Stimulated activated CD8-positive, alpha-beta memory T cell treated with anti-CD3 and anti-CD28 coated beads, Interleukin-4, amount 100 ng/mL, for 4 hours (primary cell): ENCODE data around the gene DZIP1.

Experiments used
- DNase-seq, 2 donors: peaks; one replicate each; pipeline ENCODE4 v3.0.0-alpha.2; 2020; ENCODE audit warnings: low read depth in 2 of 2, low spot score in 1 of 2

DZIP1 gene

DNA sequence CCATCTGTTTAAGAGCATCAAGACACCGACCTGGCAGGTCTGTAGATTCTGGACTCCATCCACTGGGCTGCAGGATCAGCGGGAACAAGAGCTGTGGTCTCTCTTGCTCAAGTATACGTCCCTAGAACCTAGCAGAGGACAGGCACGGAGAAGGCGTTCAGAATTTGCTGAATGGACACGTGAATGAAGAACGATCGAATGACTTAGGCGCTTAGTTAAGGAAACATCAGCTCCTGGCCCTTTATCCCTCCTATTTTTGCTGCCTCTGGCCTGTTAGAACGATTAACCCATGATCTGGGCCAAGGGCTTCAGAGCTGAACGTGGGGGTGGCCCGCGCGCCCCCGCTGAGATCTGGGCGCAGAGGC lies 953 bp downstream of the DZIP1 start:
- DNase-seq: no peak

DNA sequence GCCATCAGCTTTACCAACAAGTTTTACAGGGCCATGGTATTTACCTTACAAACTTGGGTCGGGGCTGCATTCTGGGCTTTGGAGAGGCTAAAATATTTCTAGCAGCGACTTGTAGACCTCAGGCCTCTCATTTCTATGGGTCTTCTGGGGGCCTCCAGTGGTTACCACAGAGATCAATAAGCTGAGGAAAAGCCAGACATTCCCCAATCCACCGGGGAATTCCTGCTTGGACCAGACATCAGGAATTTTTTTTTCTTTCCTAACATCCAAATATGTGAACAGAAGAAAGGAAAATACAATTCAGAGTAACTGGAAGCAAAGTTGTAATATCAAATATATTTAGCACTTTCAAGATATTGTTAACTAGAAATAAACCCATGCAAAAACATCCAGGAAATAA lies 1.5 kb downstream of the DZIP1 start:
- DNase-seq: no peak

DNA sequence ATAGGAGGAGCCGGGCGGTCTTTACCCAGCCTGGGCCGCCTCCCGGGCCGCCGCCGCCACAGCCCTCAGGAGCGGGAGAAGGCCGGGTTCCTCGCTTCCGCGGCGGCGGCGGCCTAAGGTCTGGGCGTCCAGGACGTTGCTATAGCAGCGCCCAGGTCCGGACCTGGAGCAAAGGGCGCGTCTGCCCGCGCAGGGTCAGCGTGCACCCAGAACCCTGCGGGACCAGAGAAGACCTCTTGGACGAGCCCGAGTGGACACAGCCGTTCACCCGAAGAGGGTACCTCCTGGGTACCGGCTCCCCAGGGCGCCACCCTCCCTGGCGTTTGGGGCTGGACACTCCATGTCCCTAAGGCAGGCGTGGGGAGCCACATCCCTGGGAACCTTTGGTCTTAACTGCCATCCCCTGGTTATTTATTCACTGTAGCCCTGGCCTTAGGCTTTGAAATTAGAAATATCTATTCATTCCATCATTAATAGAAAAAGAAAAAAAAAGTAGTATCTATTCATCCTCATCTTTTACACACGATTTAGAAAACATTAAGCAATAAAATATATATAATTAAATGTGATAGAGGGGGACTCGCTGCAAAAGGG lies 2.4 kb downstream of the DZIP1 start:
- DNase-seq: no peak

DNA sequence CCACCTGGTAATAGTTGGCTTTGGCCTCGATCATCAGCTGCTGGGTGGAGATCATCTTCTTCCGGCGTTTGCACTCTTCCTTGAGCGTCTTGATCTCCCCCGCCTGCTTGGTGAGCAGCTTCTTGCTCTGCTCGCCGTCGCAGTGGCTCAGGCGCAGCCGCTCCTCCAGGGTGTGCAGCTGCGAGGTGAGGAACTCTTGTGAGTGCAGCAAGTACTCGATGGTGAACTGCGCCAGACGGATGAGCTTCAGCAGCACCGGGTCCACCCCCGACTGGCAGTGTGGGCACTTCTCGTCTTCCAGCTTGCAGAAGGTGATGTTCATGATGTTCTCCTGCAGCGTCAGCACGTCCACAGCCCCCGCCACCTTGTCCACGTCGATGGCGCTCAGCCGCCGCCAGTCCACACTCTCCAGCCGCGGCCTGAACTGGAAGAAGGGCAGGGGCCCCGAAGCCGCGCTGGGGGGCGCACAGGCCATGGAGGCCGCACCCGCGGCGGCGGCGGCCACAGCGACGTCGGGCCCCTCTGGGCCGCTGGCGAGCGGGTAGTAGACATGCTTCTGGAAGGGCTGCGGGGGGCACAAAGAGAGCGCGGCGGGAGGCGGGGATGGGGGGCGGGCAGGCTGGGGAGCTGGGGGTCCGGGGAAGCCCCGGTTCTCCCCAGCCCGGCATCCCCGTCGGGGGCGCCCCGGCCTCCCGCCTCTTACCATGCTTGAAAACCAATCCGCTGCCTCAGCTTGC lies 3.0 kb downstream of the DZIP1 start:
- no peak for DNase-seq

DNA sequence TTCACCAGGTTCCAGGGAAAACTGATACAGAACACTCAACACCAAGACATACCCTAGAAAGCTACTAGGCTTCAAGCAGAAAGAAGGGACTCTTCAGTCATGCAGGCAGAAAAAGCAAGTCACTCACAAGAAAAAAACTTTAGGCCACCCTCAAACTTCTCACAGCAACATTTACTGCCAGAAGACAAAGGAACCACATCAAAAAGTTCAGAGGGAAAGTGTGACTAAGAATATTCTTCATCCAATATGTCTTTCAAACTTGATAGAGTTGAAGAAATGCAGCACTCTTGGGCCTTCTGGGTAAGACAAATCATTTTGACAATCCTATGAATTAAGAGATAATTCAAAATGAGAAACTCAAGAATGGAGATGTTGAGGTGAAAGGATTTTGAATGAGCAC lies 7.7 kb downstream of the DZIP1 start:
- no peak for DNase-seq

DNA sequence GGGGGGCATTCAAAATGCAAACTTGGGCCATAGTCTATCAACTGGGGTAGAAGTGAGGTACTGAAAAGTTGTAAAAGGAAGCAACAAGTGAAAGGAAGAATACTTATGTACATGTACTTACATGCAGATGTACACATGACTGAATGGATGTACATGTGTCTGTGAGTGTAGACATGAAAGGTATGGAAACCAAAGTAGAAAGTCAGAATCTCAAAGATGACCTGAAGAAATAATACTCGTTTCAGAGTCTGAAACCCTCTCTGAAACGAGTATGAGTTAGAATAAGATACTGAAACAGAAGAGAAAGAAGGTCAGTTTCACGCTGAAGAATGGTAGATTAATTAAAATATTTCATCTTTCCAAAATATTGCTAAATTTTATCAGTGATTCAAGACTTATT lies 13.9 kb downstream of the DZIP1 start:
- no peak for DNase-seq

DNA sequence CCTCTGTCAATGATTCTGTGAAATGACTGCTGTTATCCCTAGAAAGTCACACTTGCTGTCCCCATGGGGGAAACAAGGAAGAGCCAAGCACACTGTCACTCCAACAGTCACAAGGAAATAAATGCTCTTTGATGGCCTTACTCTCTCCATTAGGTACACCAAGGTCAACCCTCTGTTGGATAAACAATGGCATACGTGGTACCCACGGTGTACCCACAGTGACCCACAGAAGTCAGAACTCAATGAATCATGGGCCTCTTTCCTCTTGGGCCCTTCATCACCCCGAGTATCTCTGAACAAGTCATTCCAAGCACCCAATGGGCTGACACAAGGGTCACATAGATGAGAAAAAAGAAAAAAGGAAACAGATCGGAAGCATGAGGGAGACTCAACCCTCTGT lies 15.4 kb downstream of the DZIP1 start:
- DNase-seq: no peak

DNA sequence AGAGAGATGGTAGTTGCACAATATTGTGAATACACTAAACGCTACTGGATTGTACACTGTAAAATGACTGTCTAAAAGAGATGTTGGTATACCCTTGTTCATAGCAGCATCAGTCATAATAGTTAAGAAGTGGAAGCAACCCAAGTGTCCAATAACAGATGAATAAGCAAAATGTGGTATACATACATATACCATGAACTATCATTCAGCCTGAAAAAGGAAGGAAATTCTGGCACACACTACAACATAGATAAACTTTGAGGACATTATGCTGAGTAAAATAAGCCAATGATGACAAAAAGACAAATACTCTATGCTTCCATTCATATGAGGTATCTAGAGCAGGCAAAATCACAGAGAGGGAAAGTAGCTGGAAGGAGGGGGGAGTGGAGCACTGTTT lies 16.0 kb downstream of the DZIP1 start:
- DNase-seq: no peak

DNA sequence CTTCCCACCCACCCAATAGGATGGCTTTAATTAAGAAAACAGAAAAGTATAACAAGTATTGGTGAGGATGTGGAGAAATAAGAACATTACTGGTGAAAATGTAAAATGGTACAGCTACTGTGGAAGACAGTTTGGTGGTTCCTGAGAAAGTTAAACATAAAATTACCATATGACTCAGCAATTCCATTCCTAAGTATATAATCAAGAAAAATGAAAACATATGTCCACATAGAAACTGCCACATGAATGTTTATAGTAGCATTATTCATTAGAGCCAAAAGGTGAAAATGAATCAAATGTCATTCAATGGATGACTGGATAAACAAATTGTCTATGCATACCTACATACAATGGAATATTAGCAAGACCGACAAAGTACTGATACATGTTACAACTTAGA lies 16.9 kb downstream of the DZIP1 start:
- DNase-seq: no peak

DNA sequence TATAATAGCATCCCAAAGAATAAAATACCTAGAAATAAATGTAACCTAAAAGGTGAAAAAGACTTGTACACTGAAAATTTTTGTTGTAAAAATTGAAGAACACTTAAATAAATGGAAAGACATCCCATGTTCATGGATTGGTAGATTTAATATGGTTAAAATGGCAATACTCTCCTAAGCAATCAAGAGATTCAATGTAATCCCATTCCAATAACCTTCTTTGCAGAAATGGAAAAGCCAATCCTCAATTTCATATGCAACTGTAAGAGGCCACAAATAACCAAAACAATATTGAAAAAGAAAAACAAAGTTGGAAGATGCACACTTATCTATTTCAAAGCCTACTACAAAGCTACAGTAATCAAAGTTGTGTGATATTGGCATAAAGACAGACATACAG lies 17.7 kb downstream of the DZIP1 start:
- DNase-seq: no peak

DNA sequence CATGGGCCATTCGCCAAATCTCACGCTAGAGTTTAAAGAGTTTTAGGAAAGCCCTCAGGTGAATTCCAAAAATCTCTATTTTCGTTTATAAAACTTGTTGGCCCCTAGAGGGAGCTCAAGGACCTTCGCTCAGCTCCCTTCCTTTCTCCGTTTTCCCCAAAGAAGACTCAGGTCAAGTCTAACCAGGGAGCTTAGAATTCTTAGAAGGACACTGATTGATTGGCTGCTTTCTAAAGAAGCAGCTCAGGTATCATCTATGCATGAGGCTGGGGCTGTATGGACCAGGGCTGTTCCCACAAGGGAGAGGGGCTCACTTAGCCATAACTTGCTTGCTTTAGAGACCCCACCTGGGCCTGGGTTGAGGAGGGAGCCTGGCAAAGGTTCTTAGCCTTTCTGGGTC lies 20.5 kb downstream of the DZIP1 start:
- DNase-seq: no peak

DNA sequence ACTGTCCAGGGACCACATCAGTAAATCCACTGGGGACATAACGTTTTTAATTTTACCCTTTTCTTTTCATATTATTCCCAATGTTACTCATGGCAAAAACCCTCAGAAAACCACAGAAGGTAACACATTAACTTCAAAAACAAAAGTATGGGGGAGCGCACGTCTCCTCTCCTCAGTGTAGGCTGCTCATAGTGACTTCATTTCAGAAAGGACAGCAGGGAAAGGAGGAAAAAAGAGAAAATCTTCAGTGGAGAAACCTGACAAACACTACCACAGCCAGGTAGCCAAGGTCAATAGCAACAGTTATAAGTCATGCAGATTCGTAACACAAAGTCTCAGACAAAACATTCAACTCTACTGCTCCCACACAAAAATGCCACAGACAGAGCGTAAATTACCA lies 21.4 kb downstream of the DZIP1 start:
- DNase-seq: no peak

DNA sequence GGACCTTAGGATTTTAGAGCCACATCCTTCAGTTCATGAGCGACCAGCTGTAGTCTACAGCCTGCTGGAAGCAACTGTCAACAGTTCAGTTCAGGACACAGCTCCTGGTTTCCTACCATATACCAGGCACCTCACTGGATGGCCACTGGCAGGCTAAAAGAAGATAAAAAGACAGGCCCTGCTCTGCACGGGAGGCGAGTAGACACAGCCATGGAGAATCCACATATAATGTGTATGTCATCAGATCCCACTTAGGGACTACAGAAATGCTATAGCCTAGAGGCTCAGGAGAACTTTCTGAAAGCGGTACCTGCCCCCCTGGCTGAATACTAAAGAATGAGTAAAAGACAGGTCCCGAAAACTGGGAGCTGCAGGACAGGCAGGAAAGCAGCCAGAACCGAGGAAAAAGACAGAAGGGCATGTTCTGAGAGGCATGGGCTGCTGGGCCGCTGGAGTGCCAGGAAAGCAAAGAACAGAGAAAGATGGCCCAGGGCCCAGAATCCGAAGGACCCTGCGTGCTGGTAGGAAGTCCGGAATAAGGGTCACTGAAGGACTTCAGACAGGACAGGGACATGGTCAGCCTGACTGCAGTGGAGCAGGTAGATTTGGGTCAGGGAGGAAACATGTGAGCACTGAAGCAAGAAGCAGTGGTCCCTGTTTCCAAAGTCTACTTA lies 23.5 kb downstream of the DZIP1 start:
- no peak for DNase-seq

DNA sequence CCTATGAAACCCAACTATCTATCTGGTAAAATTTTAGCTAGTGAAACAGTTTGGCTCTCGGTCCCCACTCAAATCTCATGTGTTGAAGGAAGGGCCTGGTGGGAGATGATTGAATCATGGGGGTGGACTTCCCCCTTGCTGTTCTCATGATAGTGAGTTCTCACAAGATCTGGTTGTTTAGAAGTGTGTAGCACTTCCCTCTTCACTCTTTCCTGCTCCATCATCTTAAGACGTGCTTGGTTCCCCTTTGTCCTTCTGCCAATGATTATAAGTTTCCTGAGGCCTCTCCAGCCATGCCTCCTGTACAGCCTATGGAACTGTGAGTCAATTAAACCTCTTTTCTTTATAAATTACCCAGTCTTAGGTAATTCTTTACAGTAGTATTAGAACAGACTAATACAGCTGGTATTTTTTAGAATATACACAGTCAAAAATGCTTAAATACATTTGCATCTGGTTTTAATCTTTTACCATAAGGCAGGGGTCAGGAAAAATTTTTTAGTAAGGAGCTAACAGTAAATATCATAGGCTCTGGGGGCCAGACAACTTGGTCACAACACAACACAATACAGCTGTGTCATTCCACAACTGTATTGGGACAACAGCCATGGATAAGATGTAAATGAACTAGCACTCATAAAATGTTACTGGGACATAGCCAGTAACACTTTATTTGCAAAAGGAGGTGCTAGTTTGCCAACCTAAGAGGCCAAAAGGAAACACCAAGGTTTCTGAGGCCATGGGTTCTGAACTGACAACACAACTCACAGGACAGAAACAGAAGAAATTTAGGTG lies 24.3 kb downstream of the DZIP1 start:
- DNase-seq: no peak

DNA sequence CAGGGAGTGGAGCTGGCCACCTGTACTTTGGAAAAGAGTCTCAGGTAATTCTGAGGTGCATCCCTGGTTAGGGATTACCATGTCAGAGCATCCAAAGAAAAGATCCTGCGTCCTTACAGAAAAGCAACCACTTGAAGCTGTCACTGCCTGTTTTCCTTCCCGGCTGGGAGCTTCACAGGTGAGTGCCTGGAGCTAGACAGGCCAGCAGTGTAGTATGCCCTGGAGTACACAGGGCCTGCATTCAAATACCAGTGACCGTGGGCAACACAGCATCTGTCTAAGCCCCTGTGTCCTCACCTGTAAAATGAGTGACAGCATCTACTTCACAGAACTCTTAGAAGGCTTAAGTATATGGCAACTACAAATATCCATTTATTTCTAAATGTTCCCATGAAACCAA lies 29.0 kb downstream of the DZIP1 start:
- DNase-seq: no peak

DNA sequence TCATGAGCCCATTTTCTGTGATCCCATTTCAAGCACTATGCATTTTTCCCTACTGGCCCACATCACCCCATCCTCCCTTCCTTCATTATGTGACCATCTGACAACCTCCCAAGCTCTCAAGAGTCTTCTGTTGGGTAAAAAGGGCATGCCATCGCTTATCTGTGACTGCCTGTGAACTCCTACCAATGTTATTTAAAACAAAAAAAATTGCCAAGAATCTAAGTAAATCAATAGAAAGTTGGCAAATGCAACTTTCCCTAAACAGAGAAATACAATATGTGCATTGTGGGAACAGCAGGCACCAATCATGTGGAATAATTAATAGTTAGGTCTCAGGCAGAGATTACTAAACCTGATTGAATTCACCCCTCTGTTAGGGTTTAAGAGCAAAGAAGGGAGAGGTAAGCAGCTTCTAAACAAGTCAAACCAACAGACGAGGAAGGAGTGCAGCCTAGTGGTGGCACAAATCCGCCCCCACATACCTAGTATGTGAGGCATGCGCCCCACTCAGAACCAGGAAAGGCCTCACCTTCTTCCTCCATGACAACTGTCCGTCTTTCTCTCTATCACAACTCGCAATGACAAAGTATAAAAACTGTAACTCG lies 29.8 kb downstream of the DZIP1 start:
- no peak for DNase-seq

DNA sequence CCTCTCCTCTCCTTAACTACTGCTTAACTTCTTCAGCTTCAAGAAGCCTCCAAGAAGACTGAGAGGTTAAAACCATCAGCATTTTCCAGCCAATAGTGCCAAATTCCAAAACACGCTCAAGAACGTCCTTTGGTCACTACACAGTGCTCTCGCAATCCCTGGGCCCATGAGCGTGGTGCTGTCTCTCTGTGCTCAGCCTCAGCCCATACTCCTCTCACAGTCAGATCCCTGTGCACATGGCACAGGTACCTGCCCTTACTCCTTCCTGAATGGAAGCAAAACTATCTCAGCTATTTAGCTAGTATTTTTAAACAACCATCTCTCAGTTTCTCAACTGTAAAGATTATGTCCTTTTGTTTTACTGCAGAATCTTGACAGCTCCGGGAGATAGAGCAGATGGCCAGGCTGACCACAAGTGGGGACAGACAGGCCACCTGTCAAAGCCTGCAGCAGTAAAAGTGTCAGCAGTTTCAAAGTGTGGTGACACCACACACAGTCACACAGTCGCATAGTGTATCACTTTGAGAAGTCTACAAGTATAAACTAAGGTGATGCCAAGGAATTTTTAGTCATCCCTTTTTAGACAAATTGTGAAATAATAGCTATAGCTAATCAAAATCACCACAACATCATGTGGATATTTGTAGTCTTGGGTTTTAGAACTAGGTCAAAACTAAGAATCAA lies 35.7 kb downstream of the DZIP1 start:
- DNase-seq: no peak

DNA sequence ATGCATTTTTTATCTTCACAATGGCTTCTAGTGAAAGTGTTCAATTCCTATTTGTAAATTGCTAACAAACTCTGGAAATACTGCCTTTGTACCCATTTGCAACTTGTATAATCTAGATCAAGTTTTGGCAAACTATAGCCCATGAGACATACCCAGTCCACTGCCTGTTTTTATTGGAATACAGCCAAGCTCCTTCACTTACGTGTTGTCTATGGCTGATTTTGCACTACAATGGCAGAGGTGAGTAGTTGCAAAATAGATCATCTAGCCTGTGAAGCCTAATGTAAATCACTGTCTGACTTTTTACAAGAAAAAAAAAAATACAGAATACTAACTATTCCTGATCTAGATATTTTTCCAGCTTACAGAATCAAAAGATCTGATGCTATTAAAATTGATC lies 37.1 kb downstream of the DZIP1 start:
- no peak for DNase-seq

DNA sequence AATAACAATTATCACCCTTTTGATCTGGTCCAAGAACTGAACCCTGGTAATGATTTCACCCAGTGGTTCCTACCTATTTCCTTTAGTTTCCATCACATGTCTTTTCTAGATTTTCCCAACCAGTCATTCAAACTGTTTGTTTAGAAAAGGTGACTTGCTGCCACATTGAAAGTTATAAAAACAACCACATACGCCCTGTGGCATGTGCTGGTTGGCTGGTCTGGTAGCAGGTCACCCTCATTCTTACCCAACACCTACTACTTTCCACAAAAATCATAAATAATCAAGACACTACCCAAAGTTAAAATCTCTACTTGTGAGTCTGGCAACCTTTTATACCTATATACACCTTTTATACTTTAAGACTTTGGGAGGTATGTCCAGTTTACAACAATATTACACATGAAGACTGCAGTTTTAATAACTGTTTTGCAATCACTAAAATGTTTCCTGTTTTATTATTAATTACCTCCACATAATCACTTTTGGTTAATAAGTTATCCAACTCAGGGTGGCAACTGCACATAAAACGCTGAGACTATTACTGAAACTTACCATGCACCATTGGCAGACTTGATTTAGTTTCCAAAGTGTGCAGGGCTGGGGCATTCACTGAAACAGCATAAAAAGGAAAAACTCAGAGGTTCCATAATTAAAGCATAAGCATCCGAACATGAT lies 38.9 kb downstream of the DZIP1 start:
- no peak for DNase-seq

DNA sequence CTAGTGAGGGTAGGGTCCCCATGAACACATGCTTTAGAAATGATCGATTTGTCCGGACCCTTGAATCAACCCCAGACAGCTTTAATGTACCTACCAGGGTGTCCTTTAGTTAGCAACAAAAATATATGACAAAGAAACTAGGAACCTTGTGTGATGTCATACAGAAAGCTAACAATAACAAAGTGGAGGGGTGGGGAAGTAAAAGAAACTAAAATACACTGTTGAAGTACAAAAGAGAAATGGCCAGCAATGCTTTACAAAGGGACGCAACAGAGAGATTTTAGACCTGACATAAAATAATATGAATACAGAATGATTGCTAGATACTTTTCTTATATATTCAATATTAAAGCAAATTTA lies 40.0 kb downstream of the DZIP1 start:
- no peak for DNase-seq
